GM12878 (cell line): ENCODE measurements around the gene CCDC18. TPM values are rescaled to one million over a fixed set of nuclear protein-coding genes. Genes with fewer than 3 reads are reported as not detected.

Experiments
- ATAC-seq: fragments of 200-7000 bp; cut with Tn5 transposase; 3 replicates; pipeline ENCODE4 v1.9.1; 2020; ENCODE audit warnings: mild to moderate bottlenecking, moderate library complexity
- BruUV-seq: library from RNA; stranded (reverse); fragments of 400-500 nt; replicated peaks from 2 replicates; lab custom pipeline; 2021; lab: Mats Ljungman, UMichigan
- CTCF ChIA-PET: fragments of 300-600 bp; sonication (Branson Sonifier 250); formaldehyde crosslinking; extraction: SDS; loops from one replicate; lab custom pipeline; 2021; ENCODE audit warnings: inconsistent platforms; lab: Yijun Ruan, JAX
- POLR2A ChIA-PET: fragments of 350-600 bp; formaldehyde crosslinking; extraction: SDS; loops from one replicate; lab custom pipeline; 2021; ENCODE audit warnings: inconsistent platforms; lab: Charles Lee
- RAD21 ChIA-PET: fragments of 300-600 bp; sonication (Branson Sonifier 250); formaldehyde crosslinking; loops from one replicate; lab custom pipeline; 2023; ENCODE audit warnings: antibody characterized with exemption; ENCODE audit not compliant: unreplicated experiment; lab: Charles Lee
- SMC1A ChIA-PET: fragments of 300-600 bp; sonication (Branson Sonifier 250); formaldehyde crosslinking; loops from one replicate; lab custom pipeline; 2023; ENCODE audit not compliant: unreplicated experiment, uncharacterized antibody; lab: Charles Lee
- DNase-seq: peaks from one replicate; pipeline ENCODE4 v3.0.0-alpha.2; 2011; ENCODE audit warnings: low read depth, low spot score
- FAIRE-seq: peaks from 3 replicates; lab custom pipeline; 2011; peaks lifted over from hg19 to GRCh38; lab: Jason Lieb, UNC
- H2AFZ ChIP-seq: 2 replicates; pipeline ENCODE4 v1.6.0; 2011; ENCODE audit warnings: low read depth, low read length, control low read depth; ENCODE audit not compliant: control insufficient read depth
- H3K27ac ChIP-seq: 2 replicates; pipeline ENCODE4 v1.5.1; 2011; ENCODE audit warnings: control low read depth; ENCODE audit not compliant: control insufficient read depth, insufficient read depth
- H3K27me3 ChIP-seq, 2 experiments: replicated peaks in 1 of 2; 2 replicates each; pipeline versions ENCODE4 v1.6.0 to v1.6.1; 2011; ENCODE audit warnings: low read length in 1 of 2; ENCODE audit not compliant: control insufficient read depth in 2 of 2, insufficient read depth in 2 of 2
- H3K36me3 ChIP-seq, 2 experiments: 2 replicates each; pipeline ENCODE4 v1.5.1; 2011; ENCODE audit warnings: low read length in 1 of 2; ENCODE audit not compliant: control insufficient read depth in 2 of 2, insufficient read depth in 2 of 2
- H3K4me1 ChIP-seq: 2 replicates; pipeline ENCODE4 v1.6.1; 2011; ENCODE audit warnings: mild to moderate bottlenecking, low read length, moderate library complexity, mixed read lengths; ENCODE audit not compliant: control insufficient read depth, insufficient read depth
- H3K4me2 ChIP-seq: 2 replicates; pipeline ENCODE4 v1.6.0; 2011; ENCODE audit warnings: control low read depth; ENCODE audit not compliant: control insufficient read depth, insufficient read depth
- H3K4me3 ChIP-seq: fragments of 200-600 bp; sonication (generic); 2 replicates; pipeline ENCODE4 v1.5.1; 2016
- H3K79me2 ChIP-seq: 2 replicates; pipeline ENCODE4 v1.6.0; 2011; ENCODE audit warnings: low read length; ENCODE audit not compliant: control insufficient read depth, insufficient read depth
- H3K9ac ChIP-seq: 2 replicates; pipeline ENCODE4 v1.8.0; 2011; ENCODE audit warnings: low read length, control low read depth, mixed read lengths; ENCODE audit not compliant: control insufficient read depth, insufficient read depth
- H3K9me3 ChIP-seq: replicated peaks from 3 replicates; pipeline ENCODE4 v1.5.1; 2011; ENCODE audit warnings: mild to moderate bottlenecking, low read length; ENCODE audit not compliant: control insufficient read depth, insufficient read depth
- H4K20me1 ChIP-seq: 2 replicates; pipeline ENCODE4 v1.6.0; 2011; ENCODE audit not compliant: control insufficient read depth, insufficient read depth
- BACH1 ChIP-seq: fragments of 450-650 bp; IDR thresholded peaks from 2 replicates; pipeline ENCODE4 v1.6.1; 2017; ENCODE audit warnings: mild to moderate bottlenecking, borderline replicate concordance
- ESRRA ChIP-seq: IDR thresholded peaks from 2 replicates; pipeline ENCODE4 v1.6.1; 2012; ENCODE audit warnings: mild to moderate bottlenecking, low read length, improper control_type of control experiment
- ETV6 ChIP-seq, 2 experiments: fragments of 450-650 bp in 1 of 2; IDR thresholded peaks in 1 of 2; conservative IDR thresholded peaks in 1 of 2; 2 replicates each; pipeline ENCODE4 v1.6.1; 2014; ENCODE audit warnings: antibody characterized with exemption in 1 of 2, borderline replicate concordance in 1 of 2, low read depth in 1 of 2, mild to moderate bottlenecking in 1 of 2, moderate library complexity in 1 of 2
- FOS ChIP-seq: IDR thresholded peaks from 3 replicates; pipeline ENCODE4 v1.6.1; 2011; ENCODE audit warnings: borderline replicate concordance; ENCODE audit not compliant: insufficient read length; ENCODE audit errors: extremely low read depth
- HDAC2 ChIP-seq: fragments of 200-600 bp; sonication (generic); IDR thresholded peaks from 2 replicates; pipeline ENCODE4 v1.6.1; 2017
- HSF1 ChIP-seq: fragments of 150-350 bp; IDR thresholded peaks from 2 replicates; pipeline ENCODE4 v1.6.1; 2014; ENCODE audit warnings: mild to moderate bottlenecking, low read depth, low read length
- POLR2A ChIP-seq: IDR thresholded peaks from 2 replicates; pipeline ENCODE4 v1.6.1; 2011; ENCODE audit warnings: low read depth, mild to moderate bottlenecking, low read length
- POLR2AphosphoS2 ChIP-seq: IDR thresholded peaks from 2 replicates; pipeline ENCODE4 v1.6.1; 2011; ENCODE audit warnings: low read depth, mild to moderate bottlenecking, low read length, improper control_type of control experiment, moderate library complexity
- RCOR1 ChIP-seq: conservative IDR thresholded peaks from 2 replicates; pipeline ENCODE4 v1.6.1; 2012; ENCODE audit warnings: low read depth, low read length, improper control_type of control experiment
- SP1 ChIP-seq: IDR thresholded peaks from one replicate; pipeline ENCODE4 v1.6.1; 2011; ENCODE audit warnings: low read depth, low read length
- STAT3 ChIP-seq: IDR thresholded peaks from 2 replicates; pipeline ENCODE4 v1.6.1; 2011; ENCODE audit warnings: low read depth, low read length, improper control_type of control experiment
- TCF7 ChIP-seq: IDR thresholded peaks from 2 replicates; pipeline ENCODE4 v1.6.1; 2014; ENCODE audit warnings: antibody characterized with exemption, borderline replicate concordance
- ZBTB11 ChIP-seq: fragments of 450-650 bp; formaldehyde crosslinking; IDR thresholded peaks from 2 replicates; pipeline ENCODE4 v1.5.0; 2022; ENCODE audit warnings: mild to moderate bottlenecking, missing genetic modification characterization
- ZNF217 ChIP-seq: fragments of 450-650 bp; IDR thresholded peaks from 2 replicates; pipeline ENCODE4 v1.6.1; 2017; ENCODE audit warnings: antibody characterized with exemption, mild to moderate bottlenecking
- ZNF622 ChIP-seq: fragments of 450-650 bp; IDR thresholded peaks from 2 replicates; pipeline ENCODE4 v1.6.1; 2017; ENCODE audit warnings: mild to moderate bottlenecking, inconsistent platforms
- ZZZ3 ChIP-seq: IDR thresholded peaks from 2 replicates; pipeline ENCODE4 v1.6.1; 2011; ENCODE audit warnings: low read depth; ENCODE audit not compliant: control insufficient read depth, insufficient read length
- WGBS: methylation state at CpG from one replicate; pipeline ENCODE4 v1.1.6; 2016; ENCODE audit warnings: low lambda C conversion rate; ENCODE audit not compliant: insufficient replicate concordance, insufficient coverage; ENCODE audit errors: missing lambda C conversion rate; 5-methylcytosine and 5-hydroxymethylcytosine counted together
- in situ Hi-C: fragments of 300-500 bp; cut with MboI; formaldehyde crosslinking; loops from 9 replicates; pipeline ENCODE4 v1.14.3; 2018; ENCODE audit warnings: mixed read lengths
- intact Hi-C: fragments of 100-400 bp; cut with micrococcal nuclease; formaldehyde crosslinking; loops from one replicate; pipeline ENCODE4 v1.14.2; 2022; ENCODE audit not compliant: unreplicated experiment
- polyA plus RNA-seq, 11 experiments: library from polyadenylated mRNA; depleted of rRNA in 4 of 11; unstranded in 6 of 11; stranded (reverse) in 5 of 11; fragments of >200 nt; fragmentation: Nextera tagmentation in 4 of 11; fragmentation: Illumina TruSeq in 1 of 11; extraction: Ambion mirVana in 4 of 11; extraction: Trizol in 1 of 11; gene quantifications; 1 replicate in 1 of 11; 2 replicates in 10 of 11; pipeline versions ENCODE4 v1.2.1 to v1.2.3, GENCODE V29; 2011 to 2016; ENCODE audit warnings: inconsistent platforms in 2 of 11, missing spikeins in 2 of 11, low read depth in 1 of 11
- total RNA-seq, 4 experiments: library from RNA; depleted of rRNA in 3 of 4; stranded (reverse); fragments of >200 nt in 3 of 4; fragmentation: Illumina TruSeq in 1 of 4; extraction: Trizol in 1 of 4; gene quantifications; 2 replicates each; pipeline versions ENCODE4 v1.2.1 to v1.2.3, GENCODE V29; 2013 to 2021

Gene CCDC18
- total and polyA plus RNA-seq, 10 of the 15 experiments (the other 5 are each of a cell fraction or from before 2014, with no cell fraction given), result 15.6 to 34.9 (median 19.5) TPM

- Histone ChIP-seq H3K79me2 (no peaks in the 10 kb centered on the region), H3K9ac (no peak overlapping the region), H3K27ac (no peak overlapping the region), H3K27me3 (no peaks in the 10 kb centered on the region), H3K9me3 (no peaks in the 10 kb centered on the region; the same call in 2 of the 3 replicates), H3K36me3 (peaks cover 2 to 20% of the 10 kb centered on the region in 2 experiments; a peak in 3 of 4 replicates), H3K4me3 (no peak overlapping the region), H3K4me1 (peaks cover 4% of the 10 kb centered on the region; the same call in 1 of the 2 replicates), H4K20me1 (no peaks in the 10 kb centered on the region), H2AFZ (no peak overlapping the region), H3K4me2 (no peak overlapping the region)
- in situ Hi-C loops, result no loop called here
- ATAC-seq, result no peak
- WGBS, result 96% methylated on average over 2 of the region's 2 CpGs
- ChIA-PET POLR2A (no interaction called here), SMC1A (interaction anchor here (0.8 to 1.7 kb wide), 3 partner anchors 9 to 25 kb away, joined by 3 to 6 read pairs (median 3); no protein-coding TSS in a partner anchor), RAD21 (no interaction called here), CTCF (interaction anchor here (0.6 to 0.9 kb wide), 2 partner anchors 153 to 438 kb away, joined by 3 read pairs; no protein-coding TSS in a partner anchor)
- TF ChIP-seq ZNF622, result no peak
- TF ChIP-seq ZZZ3, result no peak
- no peak for TF ChIP-seq RCOR1
- no peak for TF ChIP-seq BACH1
- no peak for TF ChIP-seq FOS
- TF ChIP-seq ZBTB11, result no peak
- TF ChIP-seq ESRRA, result no peak
- TF ChIP-seq TCF7, result no peak
- no peak for TF ChIP-seq STAT3
- no peak for TF ChIP-seq POLR2A
- TF ChIP-seq POLR2AphosphoS2, result no peak
- no peak for TF ChIP-seq ETV6 (conservative IDR thresholded peaks at IDR 0.05 in 1 of 2, IDR thresholded peaks at IDR 0.05 in 1 of 2; ENCODE audit: borderline replicate concordance in 1 of 2, low read depth in 1 of 2)
- TF ChIP-seq HSF1, result no peak
- no peak for TF ChIP-seq SP1
- no peak for TF ChIP-seq HDAC2
- TF ChIP-seq ZNF217, result no peak
- FAIRE-seq, result no peak
- BruUV-seq, result no TSS peak
- intact Hi-C loops, result no loop called here
- DNase-seq, result no peak
Measured at GRCh38 chr1:93215322-93215721, 34.8 kb downstream of the CCDC18 start.
